Hepatocyte (in vitro differentiated cells): ENCODE measurements around the gene TMEM231. TPM values are rescaled to one million over a fixed set of nuclear protein-coding genes. Genes with fewer than 3 reads are reported as not detected.
A peak's percentile ranks its signal among the peaks of the same experiment; 100 is the strongest.

ENCODE experiments used
- DNase-seq: peaks from one replicate; pipeline ENCODE4 v3.0.0-alpha.2; 2016; ENCODE audit warnings: low spot score
- H2AFZ ChIP-seq: fragments of 200-600 bp; sonication (generic); 2 replicates; pipeline ENCODE4 v1.6.0; 2016; ENCODE audit warnings: antibody characterized with exemption, mild to moderate bottlenecking
- H3K27ac ChIP-seq: fragments of 200-600 bp; sonication (generic); 2 replicates; pipeline ENCODE4 v1.5.1; 2016; ENCODE audit warnings: mild to moderate bottlenecking
- H3K27me3 ChIP-seq: fragments of 200-600 bp; sonication (generic); 2 replicates; pipeline ENCODE4 v1.6.1; 2016
- H3K36me3 ChIP-seq: fragments of 200-600 bp; sonication (generic); replicated peaks from 2 replicates; pipeline ENCODE4 v1.5.1; 2016; ENCODE audit warnings: low read depth; ENCODE audit not compliant: insufficient read depth
- H3K4me1 ChIP-seq: fragments of 200-600 bp; sonication (generic); 2 replicates; pipeline ENCODE4 v1.5.1; 2016; ENCODE audit warnings: mild to moderate bottlenecking, moderate library complexity; ENCODE audit not compliant: insufficient read depth
- H3K4me2 ChIP-seq: fragments of 200-600 bp; sonication (generic); 2 replicates; pipeline ENCODE4 v1.6.0; 2016
- H3K4me3 ChIP-seq: fragments of 200-600 bp; sonication (generic); 2 replicates; pipeline ENCODE4 v1.5.1; 2016; ENCODE audit warnings: mild to moderate bottlenecking
- H3K79me2 ChIP-seq: fragments of 200-600 bp; sonication (generic); 2 replicates; pipeline ENCODE4 v1.6.0; 2017; ENCODE audit warnings: mild to moderate bottlenecking
- H3K9me2 ChIP-seq: fragments of 200-600 bp; sonication (generic); replicated peaks from 2 replicates; pipeline ENCODE4 v1.6.0; 2017; ENCODE audit warnings: mild to moderate bottlenecking; ENCODE audit not compliant: insufficient read depth
- H3K9me3 ChIP-seq: fragments of 200-600 bp; sonication (generic); 2 replicates; pipeline ENCODE4 v1.5.1; 2016; ENCODE audit warnings: low read depth, mild to moderate bottlenecking
- H4K20me1 ChIP-seq: fragments of 200-600 bp; sonication (generic); 2 replicates; pipeline ENCODE4 v1.6.0; 2016; ENCODE audit warnings: mild to moderate bottlenecking; ENCODE audit not compliant: insufficient read depth, poor library complexity, severe bottlenecking
- CTCF ChIP-seq: fragments of 200-600 bp; sonication (generic); IDR thresholded peaks from 2 replicates; pipeline ENCODE4 v1.5.1; 2016; ENCODE audit warnings: antibody characterized with exemption, mild to moderate bottlenecking; ENCODE audit not compliant: poor library complexity
- EZH2 ChIP-seq: fragments of 200-600 bp; sonication (generic); IDR thresholded peaks from 2 replicates; pipeline ENCODE4 v1.6.1; 2016; ENCODE audit warnings: antibody characterized with exemption, mild to moderate bottlenecking, borderline replicate concordance
- EZH2phosphoT487 ChIP-seq: fragments of 200-600 bp; sonication (generic); IDR thresholded peaks from one replicate; pipeline ENCODE4 v1.6.1; 2018; ENCODE audit warnings: antibody characterized with exemption, mild to moderate bottlenecking, low read depth, moderate library complexity; ENCODE audit not compliant: unreplicated experiment, severe bottlenecking
- whole genome bisulfite sequencing: methylation state at CpG from one replicate; pipeline ENCODE4 v1.1.6; 2016; ENCODE audit warnings: low lambda C conversion rate; ENCODE audit errors: missing lambda C conversion rate; 5-methylcytosine and 5-hydroxymethylcytosine counted together
- polyA plus RNA-seq: library from polyadenylated mRNA; unstranded; fragments of >200 nt; fragmentation: Nextera tagmentation; extraction: Ambion mirVana; gene quantifications from 2 replicates; pipeline ENCODE4 v1.2.1, GENCODE V29; 2016
- total RNA-seq: library from RNA; depleted of rRNA; stranded (reverse); fragments of >200 nt; gene quantifications from 2 replicates; pipeline ENCODE4 v1.2.3, GENCODE V29; 2014

Gene TMEM231
- total RNA-seq = 5.4 and 14.2 TPM in 2 replicates
- polyA plus RNA-seq = 3.5 and 7.1 TPM in 2 replicates

GRCh38 chr16:75555707-75556430 lies at the start of gene TMEM231:
Gene TMEM231, minus strand, starts transcription at chr16:75556252. Its CDS starts 43 bp downstream, at chr16:75556209.
- no peaks in the 10 kb centered on the region for H3K9me3 ChIP-seq
- TF ChIP-seq EZH2 (no peak), CTCF (no peak), EZH2phosphoT487 (no peak)
- no peaks in the 10 kb centered on the region for H3K9me2 ChIP-seq
- H3K4me1 ChIP-seq = no peaks in the 10 kb centered on the region
- no peaks in the 10 kb centered on the region for H3K27me3 ChIP-seq
- no peaks in the 10 kb centered on the region for H3K36me3 ChIP-seq
- H4K20me1 ChIP-seq = no peaks in the 10 kb centered on the region
- H3K79me2 ChIP-seq = no peaks in the 10 kb centered on the region
- 1% methylated on average over 70 of the region's 75 CpGs for WGBS
- peak within 1 kb of the TSS; percentile 79 for H3K27ac ChIP-seq
- peak within 1 kb of the TSS; percentile 77 for H2AFZ ChIP-seq
- peak; percentile 96 for DNase-seq
- H3K4me2 ChIP-seq = peak within 1 kb of the TSS; percentile 94
- peak within 1 kb of the TSS; percentile 81 for H3K4me3 ChIP-seq

GRCh38 chr16:75603241-75603640 lies 47.2 kb upstream of the TMEM231 start:
- Histone ChIP-seq H3K4me1 (no peaks in the 10 kb centered on the region), H3K79me2 (no peaks in the 10 kb centered on the region), H3K27me3 (no peaks in the 10 kb centered on the region), H3K4me2 (no peak overlapping the region), H2AFZ (no peak overlapping the region), H3K27ac (no peak overlapping the region), H3K36me3 (no peaks in the 10 kb centered on the region), H3K9me3 (no peaks in the 10 kb centered on the region), H3K4me3 (no peak overlapping the region), H3K9me2 (no peaks in the 10 kb centered on the region), H4K20me1 (no peaks in the 10 kb centered on the region)
- 95% methylated on average over 4 of the region's 4 CpGs for WGBS
- no peak for DNase-seq
- TF ChIP-seq CTCF = no peak
- no peak for TF ChIP-seq EZH2phosphoT487
- TF ChIP-seq EZH2 = no peak

GRCh38 chr16:75599452-75600277 lies 43.6 kb upstream of the TMEM231 start:
- Histone ChIP-seq H3K9me3 (no peaks in the 10 kb centered on the region), H3K4me1 (no peaks in the 10 kb centered on the region), H2AFZ (peak overlapping the region; percentile 13), H3K4me3 (no peak overlapping the region), H3K36me3 (no peaks in the 10 kb centered on the region), H3K27ac (peak overlapping the region; percentile 85), H3K9me2 (no peaks in the 10 kb centered on the region), H3K79me2 (no peaks in the 10 kb centered on the region), H4K20me1 (no peaks in the 10 kb centered on the region), H3K4me2 (peak overlapping the region; percentile 41), H3K27me3 (no peaks in the 10 kb centered on the region)
- DNase-seq = no peak
- WGBS = 81% methylated on average over 6 of the region's 6 CpGs
- TF ChIP-seq EZH2phosphoT487 (no peak), CTCF (no peak), EZH2 (no peak)
